ENCODE measurements around the gene GVQW3.
"Not testable (repeated sequence)": the region's sequence is repeated elsewhere in the genome, so short reads cannot be mapped to it uniquely, and the experiment has no call there.

The GVQW3 gene

DNA sequence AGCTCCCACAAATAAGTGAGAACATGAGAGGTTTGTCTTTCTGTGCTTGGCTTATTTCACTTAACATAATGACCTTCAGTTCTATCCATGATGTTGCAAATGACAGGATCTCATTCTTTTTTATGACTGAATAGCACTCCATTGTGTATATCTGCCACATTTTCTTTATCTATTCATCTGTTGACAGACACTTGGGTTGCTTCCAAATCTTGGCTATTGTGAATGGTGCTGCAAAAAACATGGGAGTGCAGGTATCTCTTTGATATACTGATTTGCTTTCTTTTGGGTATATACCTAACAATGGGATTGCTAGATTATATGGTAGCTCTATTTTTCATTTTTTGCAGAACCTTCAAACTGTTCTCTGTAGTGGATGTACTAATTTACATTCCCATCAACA is 13.3 kb downstream of the GVQW3 start:
- H3K4me3 ChIP-seq (ENCODE audit: low read depth, low read length) = no peak overlapping the region
- TF ChIP-seq, protein P1, sequence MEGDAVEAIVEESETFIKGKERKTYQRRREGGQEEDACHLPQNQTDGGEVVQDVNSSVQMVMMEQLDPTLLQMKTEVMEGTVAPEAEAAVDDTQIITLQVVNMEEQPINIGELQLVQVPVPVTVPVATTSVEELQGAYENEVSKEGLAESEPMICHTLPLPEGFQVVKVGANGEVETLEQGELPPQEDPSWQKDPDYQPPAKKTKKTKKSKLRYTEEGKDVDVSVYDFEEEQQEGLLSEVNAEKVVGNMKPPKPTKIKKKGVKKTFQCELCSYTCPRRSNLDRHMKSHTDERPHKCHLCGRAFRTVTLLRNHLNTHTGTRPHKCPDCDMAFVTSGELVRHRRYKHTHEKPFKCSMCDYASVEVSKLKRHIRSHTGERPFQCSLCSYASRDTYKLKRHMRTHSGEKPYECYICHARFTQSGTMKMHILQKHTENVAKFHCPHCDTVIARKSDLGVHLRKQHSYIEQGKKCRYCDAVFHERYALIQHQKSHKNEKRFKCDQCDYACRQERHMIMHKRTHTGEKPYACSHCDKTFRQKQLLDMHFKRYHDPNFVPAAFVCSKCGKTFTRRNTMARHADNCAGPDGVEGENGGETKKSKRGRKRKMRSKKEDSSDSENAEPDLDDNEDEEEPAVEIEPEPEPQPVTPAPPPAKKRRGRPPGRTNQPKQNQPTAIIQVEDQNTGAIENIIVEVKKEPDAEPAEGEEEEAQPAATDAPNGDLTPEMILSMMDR (IDR thresholded peaks at IDR 0.05; ENCODE audit: borderline replicate concordance, insufficient read depth, low read depth, low read length) = no peak

DNA sequence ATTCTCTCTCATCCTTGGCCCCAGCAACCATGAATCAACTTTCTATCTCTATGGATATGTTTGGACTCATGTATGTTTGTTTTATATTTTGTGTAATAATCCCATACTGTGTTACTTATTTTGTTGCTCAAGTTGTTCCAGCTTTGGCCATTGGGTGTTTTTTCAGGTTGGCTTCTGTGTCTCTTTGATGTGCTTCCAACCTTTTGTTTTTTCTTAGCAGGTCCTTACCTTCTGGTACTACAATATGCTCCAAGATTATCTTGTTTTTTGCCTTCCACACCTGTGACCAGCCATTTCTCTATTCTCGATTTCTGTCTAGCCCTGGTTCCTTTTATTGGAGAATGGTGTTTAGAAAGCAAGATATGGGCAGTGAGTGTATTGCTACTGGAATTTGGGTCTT is 14.2 kb downstream of the GVQW3 start:
- TF ChIP-seq, protein P1 (IDR thresholded peaks at IDR 0.05; ENCODE audit: borderline replicate concordance, insufficient read depth, low read depth, low read length) = no peak
- no peak overlapping the region for H3K4me3 ChIP-seq (ENCODE audit: low read depth, low read length)

DNA sequence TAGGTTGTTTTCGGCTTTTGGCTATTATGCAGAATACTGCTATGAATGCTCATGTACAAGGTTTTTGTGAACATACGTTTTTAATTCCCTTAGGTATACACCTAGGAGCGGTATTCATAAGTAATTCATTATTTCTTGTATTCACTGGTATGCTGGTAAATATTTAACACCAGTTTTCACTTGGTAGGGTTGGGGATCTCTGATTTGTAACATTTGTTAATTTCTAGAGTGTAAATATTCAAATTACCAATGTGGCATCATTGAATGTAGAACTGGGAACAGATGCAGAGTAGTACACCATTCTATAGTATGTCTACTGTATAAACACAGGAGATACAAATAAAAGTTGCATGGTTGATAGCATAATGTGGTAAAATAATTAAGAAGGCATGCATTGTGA is 16.3 kb downstream of the GVQW3 start:
- TF ChIP-seq, protein P1 (IDR thresholded peaks at IDR 0.05; ENCODE audit: borderline replicate concordance, insufficient read depth, low read depth, low read length) = no peak
- no peak overlapping the region for H3K4me3 ChIP-seq (ENCODE audit: low read depth, low read length)

DNA sequence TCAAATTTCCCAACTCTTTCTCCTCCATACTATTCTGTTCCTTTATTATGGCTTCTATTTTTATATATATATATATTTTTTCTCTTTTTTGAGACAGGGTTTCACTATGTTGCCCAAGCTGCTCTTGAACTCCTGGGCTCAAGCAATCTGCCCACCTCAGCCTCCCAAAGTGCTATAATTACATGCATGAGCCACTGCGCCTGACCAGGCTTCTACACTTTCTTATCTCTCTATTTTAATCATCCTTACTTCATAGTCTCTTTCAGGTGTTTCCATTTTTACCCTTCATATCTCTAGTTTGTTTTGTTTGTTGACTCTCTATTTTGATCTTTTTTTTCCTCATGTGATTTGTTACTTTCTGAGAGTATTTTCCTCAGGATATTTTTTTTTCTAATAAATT is 19.8 kb downstream of the GVQW3 start:
- TF ChIP-seq, protein P1 (IDR thresholded peaks at IDR 0.05; ENCODE audit: borderline replicate concordance, insufficient read depth, low read depth, low read length) = no peak
- H3K4me3 ChIP-seq (ENCODE audit: low read depth, low read length) = no peak overlapping the region

DNA sequence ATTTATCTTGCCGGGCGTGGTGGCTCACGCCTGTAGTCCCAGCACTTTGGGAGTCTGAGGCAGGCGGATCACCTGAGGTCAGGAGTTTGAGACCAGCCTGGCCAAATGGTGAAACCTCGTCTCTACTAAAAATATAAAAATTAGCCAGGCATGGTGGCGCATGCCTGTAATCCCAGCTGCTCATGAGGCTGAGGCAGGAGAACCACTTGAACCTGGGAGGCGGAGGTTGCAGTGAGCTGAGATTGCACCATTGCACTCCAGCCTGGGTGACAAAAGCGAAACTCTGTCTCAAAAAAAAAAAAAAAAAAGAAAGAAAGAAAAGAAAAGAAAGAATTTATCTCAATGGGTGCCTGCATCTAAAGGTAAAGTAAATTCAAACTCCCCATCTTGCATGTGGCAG is 20.4 kb downstream of the GVQW3 start:
- not testable (repeated sequence) for H3K4me3 ChIP-seq (ENCODE audit: low read depth, low read length)

DNA sequence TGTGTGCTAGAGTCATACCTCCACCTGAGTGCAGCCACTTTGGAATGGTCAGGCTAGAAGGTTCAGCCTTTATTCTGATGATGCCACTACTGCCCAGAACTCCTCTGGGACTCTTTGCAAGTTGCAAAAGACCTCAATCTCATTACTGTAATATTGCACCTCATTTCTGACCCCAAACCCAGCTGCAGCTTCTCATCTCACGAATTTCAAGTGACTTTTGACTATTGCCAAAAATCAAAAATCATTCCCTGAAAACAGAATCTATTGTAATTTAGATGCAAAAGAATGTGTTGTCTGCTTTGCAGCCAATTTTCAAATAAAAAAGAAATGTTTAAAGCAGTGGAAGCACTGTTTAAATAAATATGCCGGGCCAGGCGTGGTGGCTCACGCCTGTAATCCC is 25.2 kb downstream of the GVQW3 start:
- TF ChIP-seq, protein P1 (IDR thresholded peaks at IDR 0.05; ENCODE audit: borderline replicate concordance, insufficient read depth, low read depth, low read length) = no peak

DNA sequence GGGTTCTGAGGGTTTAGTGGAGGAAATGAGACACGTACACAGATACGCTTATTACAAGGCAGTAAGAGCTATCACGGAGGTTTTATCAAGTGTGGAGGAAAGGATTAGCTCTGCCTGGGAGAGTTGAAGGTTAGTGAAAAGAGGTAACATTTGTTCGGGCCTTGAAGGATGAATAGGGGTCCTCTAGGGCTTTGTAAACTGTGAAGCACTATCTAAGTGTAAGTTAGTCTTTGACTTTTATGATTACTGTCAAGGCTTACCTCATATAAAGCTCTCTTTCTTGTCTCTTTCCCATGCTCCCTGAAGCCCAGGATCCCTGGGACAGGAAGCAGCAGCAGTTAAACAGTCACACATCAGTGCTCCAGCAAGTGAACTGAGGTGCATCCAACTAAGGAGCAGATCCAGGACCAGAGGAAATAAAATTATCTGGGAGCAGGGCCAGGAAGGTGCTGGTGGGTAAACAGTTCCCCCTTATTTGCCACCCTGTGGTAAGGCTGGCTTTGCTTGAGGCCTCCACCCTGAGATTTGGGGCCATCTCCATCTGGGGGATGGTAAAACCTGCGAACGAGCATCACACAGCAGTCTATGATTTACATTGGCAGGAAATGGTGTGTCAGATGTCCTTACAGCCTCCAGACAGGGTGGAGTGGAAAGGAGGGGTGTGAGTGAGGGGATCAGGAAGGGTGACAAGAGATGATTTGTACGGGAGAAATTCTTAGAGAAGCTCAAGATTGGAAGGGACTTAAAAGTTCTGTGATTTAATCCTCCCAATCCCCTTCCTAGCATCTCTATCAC is 27.2 kb downstream of the GVQW3 start:
- H3K4me3 ChIP-seq (ENCODE audit: low read depth, low read length) = no peak overlapping the region
- TF ChIP-seq, protein P1 (IDR thresholded peaks at IDR 0.05; ENCODE audit: borderline replicate concordance, insufficient read depth, low read depth, low read length) = no peak

More for the DNA sequence above, 25.2 kb downstream of the GVQW3 start:
- H3K4me3 ChIP-seq (ENCODE audit: low read depth, low read length) = no peak overlapping the region
